H9 (cell line): Measurements from ENCODE around the gene KRT35. TPM values are rescaled to one million over a fixed set of nuclear protein-coding genes. Genes with fewer than 3 reads are reported as not detected.

ENCODE experiments used
- DNase-seq: peaks from one replicate; pipeline ENCODE4 v3.0.0-alpha.2; 2017
- H2AFZ ChIP-seq: one replicate; pipeline ENCODE4 v1.6.1; 2013; ENCODE audit warnings: mild to moderate bottlenecking, low read length, control low read depth, moderate library complexity
- H2AK5ac ChIP-seq: 2 replicates; pipeline ENCODE4 v1.6.1; 2013; ENCODE audit warnings: low read length, control low read depth, mixed read lengths; ENCODE audit not compliant: insufficient read length
- H2BK120ac ChIP-seq: one replicate; pipeline ENCODE4 v1.6.1; 2013; ENCODE audit warnings: low read depth, mild to moderate bottlenecking, low read length, control low read depth, inconsistent platforms; ENCODE audit not compliant: poor library complexity, severe bottlenecking
- H2BK12ac ChIP-seq: 2 replicates; pipeline ENCODE4 v1.6.1; 2013; ENCODE audit warnings: low read length, control low read depth, mixed read lengths, low read depth; ENCODE audit not compliant: insufficient read length
- H2BK15ac ChIP-seq: 2 replicates; pipeline ENCODE4 v1.6.1; 2013; ENCODE audit warnings: low read depth, low read length, control low read depth
- H2BK20ac ChIP-seq: one replicate; pipeline ENCODE4 v1.6.1; 2013; ENCODE audit warnings: low read depth, mild to moderate bottlenecking, low read length, control low read depth, inconsistent platforms; ENCODE audit not compliant: poor library complexity, severe bottlenecking
- H2BK5ac ChIP-seq: 2 replicates; pipeline ENCODE4 v1.6.1; 2013; ENCODE audit warnings: low read length, control low read depth, mixed read lengths; ENCODE audit not compliant: insufficient read length
- H3K14ac ChIP-seq: 2 replicates; pipeline ENCODE4 v1.6.1; 2013; ENCODE audit warnings: low read length, control low read depth; ENCODE audit not compliant: insufficient read depth
- H3K18ac ChIP-seq: 2 replicates; pipeline ENCODE4 v1.6.1; 2013; ENCODE audit warnings: low read depth, mild to moderate bottlenecking, mixed read lengths, low read length, control low read depth; ENCODE audit not compliant: insufficient read length
- H3K23ac ChIP-seq: 2 replicates; pipeline ENCODE4 v1.6.1; 2013; ENCODE audit warnings: low read length, control low read depth, mixed read lengths, low read depth; ENCODE audit not compliant: insufficient read length
- H3K23me2 ChIP-seq: 2 replicates; pipeline ENCODE4 v1.6.1; 2013; ENCODE audit warnings: low read depth, mild to moderate bottlenecking, mixed read lengths, low read length, control low read depth; ENCODE audit not compliant: insufficient read length, poor library complexity, severe bottlenecking
- H3K27ac ChIP-seq: 2 replicates; pipeline ENCODE4 v1.5.1; 2013; ENCODE audit warnings: low read length, control low read depth, mixed read lengths, low read depth; ENCODE audit not compliant: insufficient read length
- H3K27me3 ChIP-seq: 2 replicates; pipeline ENCODE4 v1.6.1; 2013; ENCODE audit warnings: low read length, control low read depth, inconsistent platforms; ENCODE audit not compliant: insufficient read depth
- H3K4ac ChIP-seq: 2 replicates; pipeline ENCODE4 v1.6.1; 2013; ENCODE audit warnings: low read depth, mild to moderate bottlenecking, control low read depth, inconsistent platforms, low read length, moderate library complexity
- H3K4me1 ChIP-seq: 2 replicates; pipeline ENCODE4 v1.6.1; 2013; ENCODE audit warnings: low read length, control low read depth, inconsistent platforms; ENCODE audit not compliant: insufficient read depth
- H3K4me2 ChIP-seq: 2 replicates; pipeline ENCODE4 v1.6.1; 2013; ENCODE audit warnings: low read length, control low read depth, mixed read lengths; ENCODE audit not compliant: insufficient read length, insufficient read depth
- H3K56ac ChIP-seq: 2 replicates; pipeline ENCODE4 v1.6.1; 2013; ENCODE audit warnings: low read depth, mild to moderate bottlenecking, mixed read lengths, low read length, control low read depth; ENCODE audit not compliant: insufficient read length
- H3K79me1 ChIP-seq: 2 replicates; pipeline ENCODE4 v1.6.1; 2013; ENCODE audit warnings: low read depth, mild to moderate bottlenecking, moderate library complexity, low read length, control low read depth, inconsistent platforms; ENCODE audit not compliant: insufficient read depth, poor library complexity, severe bottlenecking
- H3K79me2 ChIP-seq: 2 replicates; pipeline ENCODE4 v1.6.1; 2013; ENCODE audit warnings: low read length, control low read depth, inconsistent platforms; ENCODE audit not compliant: insufficient read depth
- H3K9ac ChIP-seq: 2 replicates; pipeline ENCODE4 v1.6.1; 2013; ENCODE audit warnings: low read length, control low read depth, mixed read lengths; ENCODE audit not compliant: insufficient read length; ENCODE audit errors: extremely low read depth
- H3K9me3 ChIP-seq: one replicate; pipeline ENCODE4 v1.6.1; 2013; ENCODE audit warnings: low read depth, low read length, inconsistent platforms; ENCODE audit not compliant: control insufficient read depth
- H3T11ph ChIP-seq: one replicate; pipeline ENCODE4 v1.6.1; 2013; ENCODE audit warnings: mild to moderate bottlenecking, low read length, control low read depth, inconsistent platforms
- H4K20me1 ChIP-seq: one replicate; pipeline ENCODE4 v1.6.1; 2013; ENCODE audit not compliant: control insufficient read depth, insufficient read length, insufficient read depth
- H4K5ac ChIP-seq: 2 replicates; pipeline ENCODE4 v1.6.1; 2013; ENCODE audit warnings: low read depth, mild to moderate bottlenecking, mixed read lengths, low read length, control low read depth; ENCODE audit not compliant: insufficient read length
- H4K8ac ChIP-seq: replicated peaks from 2 replicates; pipeline ENCODE4 v1.6.1; 2013; ENCODE audit warnings: low read length, control low read depth, mixed read lengths, low read depth; ENCODE audit not compliant: insufficient read length
- H4K91ac ChIP-seq: 2 replicates; pipeline ENCODE4 v1.6.1; 2013; ENCODE audit warnings: low read depth, mild to moderate bottlenecking, moderate library complexity, mixed read lengths, low read length, control low read depth; ENCODE audit not compliant: insufficient read length
- H3K27ac Mint-ChIP-seq, 3 experiments: 2 replicates in 2 of 3; 3 replicates in 1 of 3; pipeline ENCODE4 v1.8.0; 2020 to 2021; ENCODE audit warnings: mixed read lengths in 3 of 3, mild to moderate bottlenecking in 1 of 3, moderate library complexity in 1 of 3
- H3K27me3 Mint-ChIP-seq: 2 replicates; pipeline ENCODE4 v1.8.0; 2021; ENCODE audit warnings: low read depth, mild to moderate bottlenecking, moderate library complexity, mixed read lengths
- H3K36me3 Mint-ChIP-seq, 3 experiments: 2 replicates in 2 of 3; 3 replicates in 1 of 3; pipeline ENCODE4 v1.8.0; 2020 to 2021; ENCODE audit warnings: low read depth in 3 of 3, mixed read lengths in 3 of 3; ENCODE audit not compliant: insufficient read depth in 1 of 3
- H3K4me1 Mint-ChIP-seq, 2 experiments: 2 replicates each; pipeline ENCODE4 v1.8.0; 2020; ENCODE audit warnings: mixed read lengths in 2 of 2
- H3K4me3 Mint-ChIP-seq, 2 experiments: 2 replicates in 1 of 2; 3 replicates in 1 of 2; pipeline ENCODE4 v1.8.0; 2020 to 2021; ENCODE audit warnings: mild to moderate bottlenecking in 2 of 2, mixed read lengths in 2 of 2, moderate library complexity in 1 of 2
- H3K9me3 Mint-ChIP-seq, 2 experiments: 2 replicates in 1 of 2; 3 replicates in 1 of 2; pipeline ENCODE4 v1.8.0; 2020; ENCODE audit warnings: mild to moderate bottlenecking in 2 of 2, mixed read lengths in 2 of 2, moderate library complexity in 1 of 2
- whole genome bisulfite sequencing: extraction: QIAGEN DNeasy Blood & Tissue Kit; methylation state at CpG from one replicate; pipeline ENCODE4 v1.1.7; 2013; ENCODE audit warnings: missing lambda C conversion rate, low lambda C conversion rate, mixed read lengths; ENCODE audit not compliant: insufficient read length; ENCODE audit errors: extremely low coverage; 5-methylcytosine and 5-hydroxymethylcytosine counted together
- total RNA-seq: library from RNA; stranded (reverse); gene quantifications from 2 replicates; pipeline ENCODE4 v1.2.1, GENCODE V29; 2021
- TF ChIP-seq, protein P1 (sequence below): fragments of 200-600 bp; sonication (generic); conservative IDR thresholded peaks from 3 replicates; pipeline ENCODE4 v1.8.0; 2021; ENCODE audit warnings: antibody characterized with exemption, mild to moderate bottlenecking

The KRT35 gene
- total RNA-seq, 1 experiment from 2014 or later: not detected

DNA sequence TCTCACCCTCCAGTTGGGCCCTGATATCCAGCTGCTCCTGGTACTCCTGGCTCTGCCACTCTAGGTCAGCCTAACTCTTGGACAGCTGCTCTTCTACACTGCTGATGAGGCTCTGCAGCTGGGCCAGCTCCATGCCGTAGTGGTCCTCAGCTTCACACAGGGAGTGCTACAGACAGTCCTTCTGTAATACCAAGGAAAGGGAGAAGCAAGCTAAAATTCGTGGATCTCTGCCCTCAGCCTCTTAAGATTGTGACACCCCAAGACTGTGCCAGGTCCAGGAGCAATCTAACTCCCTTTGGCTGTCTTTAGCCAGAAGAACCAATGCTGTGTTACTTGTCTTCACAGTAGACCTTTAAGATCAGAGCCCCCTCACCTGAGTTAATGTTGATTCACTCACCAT lies 32.4 kb downstream of the KRT35 start:
- Mint-ChIP-seq H3K4me1 (no peaks in the 10 kb centered on the region), H3K36me3 (no peaks in the 10 kb centered on the region; a peak in 4 of 7 replicates), H3K9me3 (peaks cover 3 to 13% of the 10 kb centered on the region in 2 experiments), H3K27me3 (peaks cover 20% of the 10 kb centered on the region), H3K27ac (no peak overlapping the region), H3K4me3 (no peak overlapping the region)
- Histone ChIP-seq H3K4me2 (no peak overlapping the region), H3K9me3 (peaks cover 12% of the 10 kb centered on the region), H3K18ac (no peak overlapping the region), H2BK15ac (no peak overlapping the region), H3K23ac (no peak overlapping the region), H4K20me1 (no peaks in the 10 kb centered on the region), H3K14ac (no peak overlapping the region), H3K23me2 (no peaks in the 10 kb centered on the region), H3K27ac (no peak overlapping the region), H2BK120ac (no peak overlapping the region), H2BK20ac (no peak overlapping the region), H3K56ac (no peak overlapping the region), H3K4ac (no peak overlapping the region), H3K9ac (no peak overlapping the region), H2BK5ac (no peak overlapping the region), H4K91ac (no peak overlapping the region), H3K27me3 (no peaks in the 10 kb centered on the region), H2BK12ac (no peak overlapping the region), H3K79me1 (no peaks in the 10 kb centered on the region), H2AK5ac (no peak overlapping the region), H2AFZ (no peak overlapping the region), H4K5ac (no peak overlapping the region), H3K4me1 (no peaks in the 10 kb centered on the region), H3K79me2 (no peaks in the 10 kb centered on the region), H3T11ph (no peak overlapping the region), H4K8ac (no peak overlapping the region)
- no CpG with 5 or more reads among the region's 2 CpGs for WGBS
- no peak for DNase-seq
- TF ChIP-seq, protein P1, sequence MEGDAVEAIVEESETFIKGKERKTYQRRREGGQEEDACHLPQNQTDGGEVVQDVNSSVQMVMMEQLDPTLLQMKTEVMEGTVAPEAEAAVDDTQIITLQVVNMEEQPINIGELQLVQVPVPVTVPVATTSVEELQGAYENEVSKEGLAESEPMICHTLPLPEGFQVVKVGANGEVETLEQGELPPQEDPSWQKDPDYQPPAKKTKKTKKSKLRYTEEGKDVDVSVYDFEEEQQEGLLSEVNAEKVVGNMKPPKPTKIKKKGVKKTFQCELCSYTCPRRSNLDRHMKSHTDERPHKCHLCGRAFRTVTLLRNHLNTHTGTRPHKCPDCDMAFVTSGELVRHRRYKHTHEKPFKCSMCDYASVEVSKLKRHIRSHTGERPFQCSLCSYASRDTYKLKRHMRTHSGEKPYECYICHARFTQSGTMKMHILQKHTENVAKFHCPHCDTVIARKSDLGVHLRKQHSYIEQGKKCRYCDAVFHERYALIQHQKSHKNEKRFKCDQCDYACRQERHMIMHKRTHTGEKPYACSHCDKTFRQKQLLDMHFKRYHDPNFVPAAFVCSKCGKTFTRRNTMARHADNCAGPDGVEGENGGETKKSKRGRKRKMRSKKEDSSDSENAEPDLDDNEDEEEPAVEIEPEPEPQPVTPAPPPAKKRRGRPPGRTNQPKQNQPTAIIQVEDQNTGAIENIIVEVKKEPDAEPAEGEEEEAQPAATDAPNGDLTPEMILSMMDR: no peak
